ENCODE data around the gene HAVCR2.
A peak's percentile ranks its signal among the peaks of the same experiment; 100 is the strongest.

The HAVCR2 gene

GRCh38 chr5:157108976-157109375 lies at the start of gene HAVCR2:
Gene HAVCR2, minus strand, starts transcription at chr5:157109044. Its CDS starts 61 bp downstream, at chr5:157108983.
- H3K27ac ChIP-seq: no peak within 1 kb of the TSS
- no peak for TF ChIP-seq CTCF (conservative IDR thresholded peaks at IDR 0.05)

- H3K27ac ChIP-seq: no peak overlapping the region
- no peak for TF ChIP-seq ZFX (IDR thresholded peaks at IDR 0.05)
- no peak for TF ChIP-seq CTCF (conservative IDR thresholded peaks at IDR 0.05)
Measured at GRCh38 chr5:157157293-157157891, 48.5 kb upstream of the HAVCR2 start.

- no peak overlapping the region for H3K27ac ChIP-seq
- TF ChIP-seq ZFX (IDR thresholded peaks at IDR 0.05) (no peak), CTCF (conservative IDR thresholded peaks at IDR 0.05) (no peak)
Measured at GRCh38 chr5:157155297-157155696, 46.5 kb upstream of the HAVCR2 start.

- no peak overlapping the region for H3K27ac ChIP-seq
- TF ChIP-seq CTCF (conservative IDR thresholded peaks at IDR 0.05) (no peak), ZFX (IDR thresholded peaks at IDR 0.05) (no peak)
Measured at GRCh38 chr5:157150995-157151394, 42.2 kb upstream of the HAVCR2 start.

GRCh38 chr5:157148734-157149615 lies 40.1 kb upstream of the HAVCR2 start:
- no peak for TF ChIP-seq ZFX (IDR thresholded peaks at IDR 0.05)
- TF ChIP-seq CTCF (conservative IDR thresholded peaks at IDR 0.05): peak; percentile 93
- H3K27ac ChIP-seq: no peak overlapping the region

GRCh38 chr5:157143127-157143971 lies 34.5 kb upstream of the HAVCR2 start:
- TF ChIP-seq CTCF (conservative IDR thresholded peaks at IDR 0.05) (no peak), ZFX (IDR thresholded peaks at IDR 0.05) (no peak)
- peak overlapping the region; percentile 84 for H3K27ac ChIP-seq

Measured in C4-2B (cell line).